CD14-positive monocyte (primary cell): Measurements from ENCODE around the gene DALRD3. TPM values are rescaled to one million over a fixed set of nuclear protein-coding genes. Genes with fewer than 3 reads are reported as not detected.

Experiments used
- DNase-seq, 3 donors: peaks; one replicate each; pipeline ENCODE4 v3.0.0-alpha.2; 2011 to 2022
- H2AFZ ChIP-seq: 2 replicates; pipeline ENCODE4 v1.6.0; 2012; ENCODE audit warnings: mild to moderate bottlenecking, low read depth, low read length, inconsistent platforms; ENCODE audit not compliant: insufficient read depth, poor library complexity, severe bottlenecking
- H3K27ac ChIP-seq, 2 donors: 1 replicate in 1 of 2; 2 replicates in 1 of 2; pipeline ENCODE4 v1.5.1; 2012 to 2013; ENCODE audit warnings: low read length in 2 of 2, control low read depth in 1 of 2, inconsistent platforms in 1 of 2, low read depth in 1 of 2, mild to moderate bottlenecking in 1 of 2
- H3K27me3 ChIP-seq, 2 donors: one replicate each; pipeline versions ENCODE4 v1.6.0 to v1.6.1; 2011 to 2013; ENCODE audit warnings: low read length in 2 of 2; ENCODE audit not compliant: control insufficient read depth in 2 of 2, insufficient read depth in 2 of 2
- H3K36me3 ChIP-seq, 2 donors: replicated peaks in 1 of 2; 1 replicate in 1 of 2; 2 replicates in 1 of 2; pipeline versions ENCODE4 v1.5.1 to v1.6.1; 2012 to 2013; ENCODE audit warnings: low read length in 2 of 2, control low read depth in 1 of 2, inconsistent platforms in 1 of 2, mild to moderate bottlenecking in 1 of 2; ENCODE audit not compliant: insufficient read depth in 2 of 2, control insufficient read depth in 1 of 2
- H3K4me1 ChIP-seq, 2 donors: 1 replicate in 1 of 2; 2 replicates in 1 of 2; pipeline versions ENCODE4 v1.5.1 to v1.6.1; 2012 to 2013; ENCODE audit warnings: low read length in 2 of 2, control low read depth in 1 of 2, inconsistent platforms in 1 of 2, mild to moderate bottlenecking in 1 of 2, moderate library complexity in 1 of 2; ENCODE audit not compliant: insufficient read depth in 2 of 2, control insufficient read depth in 1 of 2
- H3K4me2 ChIP-seq: replicated peaks from 2 replicates; pipeline ENCODE3; 2012; ENCODE audit warnings: low read length, moderate library complexity, mild to moderate bottlenecking; ENCODE audit not compliant: poor library complexity, severe bottlenecking; ENCODE audit errors: extremely low read depth
- H3K4me3 ChIP-seq, 3 experiments: fragments of 200-600 bp in 1 of 3; sonication (generic) in 1 of 3; replicated peaks in 1 of 3; 1 replicate in 2 of 3; 2 replicates in 1 of 3; pipeline ENCODE4 v1.5.1; 2011 to 2013; ENCODE audit warnings: low read length in 3 of 3, mild to moderate bottlenecking in 3 of 3, control low read depth in 2 of 3, low read depth in 2 of 3, inconsistent platforms in 1 of 3, moderate library complexity in 1 of 3
- H3K79me2 ChIP-seq: 2 replicates; pipeline ENCODE4 v1.6.0; 2012; ENCODE audit warnings: mild to moderate bottlenecking, control low read depth, inconsistent platforms, low read length, moderate library complexity; ENCODE audit not compliant: insufficient read depth
- H3K9ac ChIP-seq: 2 replicates; pipeline ENCODE4 v1.6.0; 2017; ENCODE audit warnings: low read length, mild to moderate bottlenecking; ENCODE audit not compliant: insufficient read depth, poor library complexity, severe bottlenecking
- H3K9me3 ChIP-seq, 2 donors: replicated peaks in 1 of 2; 1 replicate in 1 of 2; 2 replicates in 1 of 2; pipeline versions ENCODE4 v1.5.1 to v1.6.1; 2012 to 2013; ENCODE audit warnings: low read length in 2 of 2, control low read depth in 1 of 2; ENCODE audit not compliant: control insufficient read depth in 1 of 2, insufficient read depth in 1 of 2
- H4K20me1 ChIP-seq: 2 replicates; pipeline ENCODE4 v1.6.0; 2012; ENCODE audit warnings: mild to moderate bottlenecking, low read length, control low read depth, moderate library complexity; ENCODE audit not compliant: insufficient read depth
- H3K27ac Mint-ChIP-seq, 7 donors: one replicate each; pipeline ENCODE4 v1.8.0; 2020; ENCODE audit warnings: mild to moderate bottlenecking in 7 of 7, mixed read lengths in 7 of 7, moderate library complexity in 6 of 7, inconsistent platforms in 2 of 7
- H3K27me3 Mint-ChIP-seq, 3 donors: one replicate each; pipeline ENCODE4 v1.8.0; 2021 to 2022; ENCODE audit warnings: low read depth in 3 of 3, mild to moderate bottlenecking in 3 of 3, mixed read lengths in 3 of 3, moderate library complexity in 3 of 3, inconsistent platforms in 1 of 3
- H3K36me3 Mint-ChIP-seq, 2 donors: one replicate each; pipeline ENCODE4 v1.8.0; 2020; ENCODE audit warnings: mixed read lengths in 2 of 2, inconsistent platforms in 1 of 2, mild to moderate bottlenecking in 1 of 2
- H3K4me1 Mint-ChIP-seq: one replicate; pipeline ENCODE4 v1.8.0; 2020; ENCODE audit warnings: mild to moderate bottlenecking, mixed read lengths
- H3K4me3 Mint-ChIP-seq, 2 donors: one replicate each; pipeline ENCODE4 v1.8.0; 2020; ENCODE audit warnings: mild to moderate bottlenecking in 2 of 2, mixed read lengths in 2 of 2, moderate library complexity in 1 of 2
- H3K9me3 Mint-ChIP-seq, 7 donors: one replicate each; pipeline ENCODE4 v1.8.0; 2020 to 2022; ENCODE audit warnings: mixed read lengths in 7 of 7, mild to moderate bottlenecking in 6 of 7, moderate library complexity in 6 of 7, inconsistent platforms in 2 of 7
- WGBS: methylation state at CpG from one replicate; pipeline ENCODE4 v1.1.5; 2013; ENCODE audit warnings: missing lambda C conversion rate; ENCODE audit not compliant: insufficient coverage; 5-methylcytosine and 5-hydroxymethylcytosine counted together
- intact Hi-C, 2 donors: fragments of 100-400 bp; cut with micrococcal nuclease; formaldehyde crosslinking; loops; one replicate each; pipeline versions ENCODE4 v1.15.0 to v1.15.1; 2023
- polyA plus RNA-seq, 3 donors: library from polyadenylated mRNA; depleted of rRNA in 1 of 3; unstranded in 2 of 3; stranded (reverse) in 1 of 3; fragments of 300-500 nt in 2 of 3; fragments of >200 nt in 1 of 3; fragmentation: Illumina TruSeq in 2 of 3; gene quantifications; 1 replicate in 2 of 3; 2 replicates in 1 of 3; pipeline ENCODE4 v1.2.3, GENCODE V29; 2012 to 2021
- TF ChIP-seq, protein P1 (sequence below): fragments of 200-600 bp; IDR thresholded peaks from one replicate; pipeline ENCODE4 v1.8.0; 2022; ENCODE audit warnings: antibody characterized with exemption, mild to moderate bottlenecking

The DALRD3 gene
- polyA plus RNA-seq, 3 donors = 15.0 to 42.1 (median 20.0) TPM

DNA sequence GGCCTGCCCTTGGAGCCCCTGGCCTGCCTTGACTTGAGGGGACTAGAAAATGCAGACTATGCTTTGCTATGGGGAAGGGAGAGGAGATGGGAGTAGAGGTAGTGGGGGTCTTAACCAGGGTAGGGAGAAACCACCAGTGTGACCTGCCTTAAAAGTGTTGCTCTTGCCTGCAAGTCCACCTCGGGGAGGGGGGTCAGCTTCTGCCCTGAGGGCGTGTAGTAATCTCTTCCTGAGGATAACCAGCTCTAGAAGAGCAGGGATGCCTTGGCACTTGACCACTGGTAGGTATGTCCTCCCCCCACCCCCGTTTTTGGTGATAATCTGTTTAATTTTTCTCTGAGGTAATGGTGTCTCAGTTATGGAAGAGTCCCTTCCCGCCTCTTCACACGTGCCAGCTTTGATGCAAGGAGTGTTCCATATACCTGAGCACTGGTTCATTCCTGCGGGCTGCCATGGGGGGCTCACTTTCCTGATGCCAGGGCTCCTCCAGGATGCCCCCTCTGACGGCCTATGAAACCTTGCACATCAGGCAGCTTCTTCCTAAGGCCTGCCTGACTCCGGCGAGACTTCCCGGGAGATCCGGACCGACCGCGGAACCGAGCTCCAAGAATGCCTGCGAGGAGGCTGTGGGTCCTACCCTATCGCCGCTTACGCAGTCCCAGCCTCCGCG lies 29.1 kb downstream of the DALRD3 start:
- peak overlapping the region; percentile 100 for H2AFZ ChIP-seq
- 2% methylated on average over 18 of the region's 21 CpGs for WGBS
- peak overlapping the region; percentile 82 for H3K9ac ChIP-seq
- peak overlapping the region; percentile 63 to 75 for H3K27ac ChIP-seq
- peak overlapping the region; percentile 83 to 96 (median 96) for H3K4me3 ChIP-seq
- peaks cover 0 to 1% (median 0%) of the 10 kb centered on the region in 3 donors for H3K27me3 Mint-ChIP-seq
- H3K36me3 Mint-ChIP-seq = peaks cover 16 to 29% of the 10 kb centered on the region in 2 donors
- no peaks in the 10 kb centered on the region for H3K9me3 Mint-ChIP-seq
- H4K20me1 ChIP-seq = no peaks in the 10 kb centered on the region
- H3K4me2 ChIP-seq = peak overlapping the region; percentile 99
- no peak for DNase-seq
- peaks cover 23% of the 10 kb centered on the region for H3K79me2 ChIP-seq
- H3K4me1 ChIP-seq = peaks cover 21 to 27% of the 10 kb centered on the region in 2 donors
- peaks cover 21 to 30% of the 10 kb centered on the region in 2 donors for H3K36me3 ChIP-seq
- peak overlapping the region; percentile 82 to 94 (median 91) for H3K27ac Mint-ChIP-seq
- peaks cover 33% of the 10 kb centered on the region for H3K4me1 Mint-ChIP-seq
- no peaks in the 10 kb centered on the region for H3K27me3 ChIP-seq
- H3K4me3 Mint-ChIP-seq = peak overlapping the region; percentile 93 to 95
- TF ChIP-seq, protein P1, sequence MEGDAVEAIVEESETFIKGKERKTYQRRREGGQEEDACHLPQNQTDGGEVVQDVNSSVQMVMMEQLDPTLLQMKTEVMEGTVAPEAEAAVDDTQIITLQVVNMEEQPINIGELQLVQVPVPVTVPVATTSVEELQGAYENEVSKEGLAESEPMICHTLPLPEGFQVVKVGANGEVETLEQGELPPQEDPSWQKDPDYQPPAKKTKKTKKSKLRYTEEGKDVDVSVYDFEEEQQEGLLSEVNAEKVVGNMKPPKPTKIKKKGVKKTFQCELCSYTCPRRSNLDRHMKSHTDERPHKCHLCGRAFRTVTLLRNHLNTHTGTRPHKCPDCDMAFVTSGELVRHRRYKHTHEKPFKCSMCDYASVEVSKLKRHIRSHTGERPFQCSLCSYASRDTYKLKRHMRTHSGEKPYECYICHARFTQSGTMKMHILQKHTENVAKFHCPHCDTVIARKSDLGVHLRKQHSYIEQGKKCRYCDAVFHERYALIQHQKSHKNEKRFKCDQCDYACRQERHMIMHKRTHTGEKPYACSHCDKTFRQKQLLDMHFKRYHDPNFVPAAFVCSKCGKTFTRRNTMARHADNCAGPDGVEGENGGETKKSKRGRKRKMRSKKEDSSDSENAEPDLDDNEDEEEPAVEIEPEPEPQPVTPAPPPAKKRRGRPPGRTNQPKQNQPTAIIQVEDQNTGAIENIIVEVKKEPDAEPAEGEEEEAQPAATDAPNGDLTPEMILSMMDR = no peak
- H3K9me3 ChIP-seq = no peaks in the 10 kb centered on the region
- intact Hi-C loops = loop anchor here (2.0 to 10.0 kb wide), 5 partner anchors 18 to 168 kb away; partner anchors contain the start of genes LAMB2 (in 1 of the 2), NDUFAF3 (in 1 of the 2), QRICH1 (in 1 of the 2) and WDR6 (in 1 of the 2)

DNA sequence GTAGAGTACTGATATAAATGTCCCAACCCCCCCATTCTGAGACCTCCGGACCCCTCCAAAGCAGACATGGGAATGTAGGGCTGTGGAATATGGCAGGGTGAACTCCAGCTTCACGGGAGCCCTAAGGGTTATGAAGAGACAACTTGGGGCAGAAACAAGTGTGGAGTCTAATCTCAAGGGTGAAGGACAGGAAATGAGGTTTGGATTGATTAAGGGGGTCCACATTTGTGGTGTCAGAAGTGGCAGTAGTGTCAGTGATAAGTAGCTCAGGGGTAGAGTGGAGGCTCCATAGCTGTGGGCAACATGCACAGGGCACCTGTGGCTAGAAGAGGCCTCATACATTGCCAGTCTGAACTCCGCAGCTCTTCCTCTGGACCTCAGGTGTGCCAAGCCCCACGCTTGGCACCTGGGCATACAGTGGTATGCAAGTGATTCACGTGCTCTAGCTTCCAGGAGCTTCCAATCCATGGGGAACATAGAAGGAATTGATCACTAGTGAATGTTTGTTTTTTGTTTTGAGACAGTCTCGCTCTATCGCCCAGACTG lies 32.5 kb downstream of the DALRD3 start:
- TF ChIP-seq, protein P1 = no peak
- H4K20me1 ChIP-seq = no peaks in the 10 kb centered on the region
- no peak overlapping the region for H2AFZ ChIP-seq
- H3K27ac ChIP-seq = no peak overlapping the region
- no peak overlapping the region for H3K4me3 Mint-ChIP-seq
- peaks cover 0 to 1% (median 0%) of the 10 kb centered on the region in 3 donors for H3K27me3 Mint-ChIP-seq
- H3K4me3 ChIP-seq = no peak overlapping the region
- H3K36me3 ChIP-seq = peaks cover 49 to 60% of the 10 kb centered on the region in 2 donors
- WGBS = 98% methylated on average over 6 of the region's 7 CpGs
- no peak overlapping the region for H3K9ac ChIP-seq
- H3K4me1 ChIP-seq = peaks cover 13 to 18% of the 10 kb centered on the region in 2 donors
- H3K79me2 ChIP-seq = peaks cover 7% of the 10 kb centered on the region
- peaks cover 46 to 57% of the 10 kb centered on the region in 2 donors for H3K36me3 Mint-ChIP-seq
- no peaks in the 10 kb centered on the region for H3K27me3 ChIP-seq
- no peaks in the 10 kb centered on the region for H3K9me3 ChIP-seq
- H3K4me1 Mint-ChIP-seq = peaks cover 23% of the 10 kb centered on the region
- intact Hi-C loops = loop anchor here in 1 of 2 donors (5.0 to 10.0 kb wide), 4 partner anchors 36 to 171 kb away; partner anchors contain the start of genes LAMB2, NDUFAF3 and QRICH1
- H3K4me2 ChIP-seq = no peak overlapping the region
- H3K27ac Mint-ChIP-seq = peak overlapping the region in 3 of 7 donors; percentile 2 to 51 (median 42)
- H3K9me3 Mint-ChIP-seq = no peaks in the 10 kb centered on the region
- no peak for DNase-seq
